Stromal cell of bone marrow (primary cell): Measurements from ENCODE around the gene DPRX.

Experiments used
- DNase-seq: peaks from one replicate; pipeline ENCODE4 v3.0.0-alpha.2; 2012; ENCODE audit warnings: low read depth

DPRX gene, protein sequence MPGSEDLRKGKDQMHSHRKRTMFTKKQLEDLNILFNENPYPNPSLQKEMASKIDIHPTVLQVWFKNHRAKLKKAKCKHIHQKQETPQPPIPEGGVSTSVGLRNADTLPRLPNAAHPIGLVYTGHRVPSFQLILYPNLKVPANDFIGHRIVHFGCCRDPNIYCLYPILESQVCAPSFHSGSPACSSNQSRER

DNA sequence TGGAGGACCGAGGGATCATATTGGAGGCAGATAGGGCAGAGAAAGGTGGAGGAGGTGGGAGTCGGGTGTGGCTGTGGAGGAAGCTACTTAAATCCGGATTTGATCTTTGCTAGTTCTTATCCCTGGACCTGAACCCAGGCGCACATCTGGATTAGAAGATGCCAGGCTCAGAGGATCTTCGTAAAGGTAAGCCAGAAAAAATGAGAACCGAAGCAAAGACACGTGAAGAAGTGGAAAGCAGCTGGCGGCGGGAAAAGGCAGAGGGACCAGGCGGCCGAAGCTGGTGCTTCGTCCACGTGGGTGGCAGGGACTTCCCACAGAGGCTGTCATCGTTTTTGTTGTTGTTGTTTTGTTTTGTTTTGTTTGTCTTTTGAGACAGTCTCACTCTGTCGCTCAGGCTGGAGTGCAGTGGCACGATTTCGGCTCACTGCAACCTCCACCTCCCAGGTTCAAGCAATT, at the start of gene DPRX:
TSS of gene DPRX (plus strand) at position 51 of the 459 bp plus-strand sequence. CDS start at position 159, 108 bp downstream.
- DNase-seq, result no peak

GRCh38 chr19:53583181-53583580, 48.6 kb upstream of the DPRX start:
- DNase-seq, result no peak

GRCh38 chr19:53586277-53586691, 45.5 kb upstream of the DPRX start:
- DNase-seq, result no peak

DNA sequence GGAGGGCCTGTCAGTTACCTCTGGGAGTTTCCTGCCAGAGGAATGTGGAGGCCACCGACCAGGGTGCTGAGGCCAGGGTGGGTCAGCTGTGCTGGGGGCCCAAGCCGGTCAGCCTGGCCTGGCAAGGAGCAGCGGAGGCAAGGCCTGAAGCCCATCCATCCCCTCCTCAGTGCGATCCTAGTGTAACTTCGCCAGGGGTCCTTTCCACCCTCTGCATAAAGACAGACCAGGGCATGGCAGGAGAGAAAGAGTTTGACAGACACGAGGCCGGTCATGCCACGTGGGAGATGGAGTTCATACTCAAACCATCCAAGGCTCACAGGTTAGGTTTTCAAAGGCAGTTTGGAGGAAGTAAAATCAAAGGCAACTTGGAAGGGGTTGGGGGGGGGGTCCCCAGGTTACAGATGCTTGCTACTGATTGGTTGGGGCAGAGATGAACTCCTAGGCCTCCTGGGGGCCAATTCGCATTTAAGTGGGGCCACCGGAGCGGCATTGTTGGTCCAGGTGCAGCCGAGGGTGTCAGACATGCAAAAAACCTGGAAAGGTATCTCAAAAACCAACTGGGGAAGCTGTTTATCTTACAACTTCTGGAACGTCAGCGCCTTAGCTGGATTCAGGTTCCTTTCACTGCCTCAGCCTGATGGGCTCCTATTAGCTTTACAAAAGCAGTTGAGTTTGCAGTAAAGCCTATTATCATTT, 36.8 kb upstream of the DPRX start:
- no peak for DNase-seq

DNA sequence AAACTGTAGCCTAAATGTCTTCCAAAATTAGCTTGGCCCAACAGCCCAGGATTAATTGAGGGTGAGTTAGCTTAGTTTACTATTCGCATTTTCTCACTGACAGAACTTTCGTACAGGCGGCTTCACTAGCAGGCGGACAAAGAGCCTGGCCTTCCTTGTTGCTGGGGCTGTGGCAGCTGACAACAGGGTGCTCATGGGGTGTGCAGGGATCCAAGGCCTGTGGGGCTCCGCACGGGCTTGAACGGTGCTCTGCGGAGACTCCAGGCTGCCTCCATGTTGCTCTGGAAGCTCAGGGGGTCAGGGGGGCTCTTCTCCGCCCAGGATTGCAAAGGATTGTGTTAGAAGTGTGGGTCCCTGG, 36.3 kb upstream of the DPRX start:
- DNase-seq, result no peak

DNA sequence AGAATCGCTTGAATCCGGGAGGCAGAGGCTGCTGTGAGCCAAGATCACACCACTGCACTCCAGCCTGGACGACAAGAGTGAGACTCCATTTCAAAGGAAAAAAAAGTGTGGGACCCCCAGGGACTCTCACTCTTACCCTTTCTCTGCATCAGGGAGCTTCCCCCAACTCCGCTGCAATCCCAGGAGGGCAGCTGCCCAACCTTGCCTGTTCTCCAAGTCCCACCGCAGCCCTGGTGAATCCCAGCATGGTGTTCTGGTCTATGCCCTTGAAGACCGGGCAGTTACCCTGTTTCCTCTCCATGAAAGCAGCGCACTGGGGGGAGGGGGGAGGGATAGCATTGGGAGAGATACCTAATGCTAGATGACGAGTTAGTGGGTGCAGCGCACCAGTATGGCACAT, 35.7 kb upstream of the DPRX start:
- DNase-seq, result no peak

- no peak for DNase-seq
These were observed 34.8 kb upstream of the DPRX start for GRCh38 chr19:53597023-53597422.

DNA sequence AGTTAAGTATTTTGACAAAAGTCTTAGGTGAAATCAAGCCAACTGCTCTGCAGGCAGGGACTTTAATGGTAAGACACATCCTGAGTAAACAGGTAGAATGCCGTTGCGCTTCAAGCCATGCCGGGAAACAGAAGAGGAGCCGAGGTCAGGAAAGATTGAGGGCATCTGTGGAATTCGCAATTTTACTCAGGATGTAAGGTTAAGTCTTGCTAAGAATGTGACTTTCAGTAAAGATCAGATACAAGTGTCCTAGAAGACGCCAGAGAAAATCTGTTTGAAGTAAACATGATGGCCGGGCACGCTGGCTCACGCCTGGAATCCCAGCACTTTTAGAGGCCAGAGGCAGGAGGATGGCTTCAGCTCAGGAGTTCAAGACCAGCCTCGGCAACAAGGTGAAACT, 33.4 kb upstream of the DPRX start:
- DNase-seq, result no peak

DNA sequence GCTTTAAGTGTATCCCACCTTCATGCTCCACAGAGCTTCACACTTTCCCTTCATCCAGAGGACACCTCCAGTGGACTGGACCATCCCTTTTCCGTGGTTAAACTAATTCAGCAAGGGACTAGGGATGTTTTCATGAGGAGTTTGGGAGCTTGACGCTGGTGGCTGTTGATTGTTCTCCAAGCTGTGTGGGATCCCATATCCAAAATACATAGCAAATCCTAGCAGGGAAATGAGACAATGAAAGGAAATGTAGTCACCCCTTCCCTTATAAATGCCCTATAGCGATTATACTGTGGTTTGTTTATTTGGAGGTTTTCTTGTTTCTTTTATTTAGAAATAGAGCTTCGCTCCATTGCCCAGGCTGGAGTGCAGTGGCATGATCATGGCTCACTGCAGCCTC, 31.6 kb upstream of the DPRX start:
- DNase-seq, result no peak

DNA sequence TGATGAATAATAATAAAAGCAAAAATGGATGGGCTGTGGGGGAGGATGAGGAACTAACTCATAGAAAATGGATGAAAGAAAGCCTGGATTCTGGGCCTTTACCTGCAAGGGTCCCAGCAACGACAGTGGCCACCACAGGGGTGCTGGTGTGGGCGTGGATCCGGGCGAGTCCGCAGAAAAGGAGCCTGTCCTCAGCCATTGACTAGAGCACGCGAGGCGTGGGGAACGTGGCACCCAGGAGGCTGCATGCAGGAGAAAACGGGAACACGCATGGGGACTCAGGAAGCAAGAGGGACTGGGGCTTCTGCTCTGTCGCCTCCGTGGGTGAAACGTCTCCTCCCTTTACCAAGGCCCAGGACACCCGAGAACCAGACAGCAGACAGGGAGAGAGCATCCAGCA, 25.8 kb upstream of the DPRX start:
- DNase-seq, result no peak

DNA sequence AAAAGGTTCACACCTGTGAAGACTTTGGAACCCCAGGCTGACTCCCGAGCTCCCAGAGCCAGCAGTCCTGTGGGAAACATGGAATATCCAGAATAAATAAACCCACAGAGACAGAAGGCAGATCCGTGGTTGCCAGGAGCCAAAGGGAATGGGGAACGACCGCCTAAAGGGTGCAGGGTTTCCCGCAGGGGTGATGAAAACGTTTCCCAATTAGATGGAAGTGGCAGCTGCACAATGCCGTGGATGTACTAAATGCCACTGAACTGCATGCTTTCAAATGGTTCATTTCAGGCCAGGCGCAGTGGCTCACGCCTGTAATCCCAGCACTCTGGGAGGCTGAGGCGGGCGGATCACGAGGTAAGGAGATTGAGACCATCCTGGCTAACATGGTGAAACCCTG, 23.4 kb upstream of the DPRX start:
- DNase-seq, result no peak

- DNase-seq, result no peak
These were observed 18.9 kb upstream of the DPRX start for GRCh38 chr19:53612762-53613526.

DNA sequence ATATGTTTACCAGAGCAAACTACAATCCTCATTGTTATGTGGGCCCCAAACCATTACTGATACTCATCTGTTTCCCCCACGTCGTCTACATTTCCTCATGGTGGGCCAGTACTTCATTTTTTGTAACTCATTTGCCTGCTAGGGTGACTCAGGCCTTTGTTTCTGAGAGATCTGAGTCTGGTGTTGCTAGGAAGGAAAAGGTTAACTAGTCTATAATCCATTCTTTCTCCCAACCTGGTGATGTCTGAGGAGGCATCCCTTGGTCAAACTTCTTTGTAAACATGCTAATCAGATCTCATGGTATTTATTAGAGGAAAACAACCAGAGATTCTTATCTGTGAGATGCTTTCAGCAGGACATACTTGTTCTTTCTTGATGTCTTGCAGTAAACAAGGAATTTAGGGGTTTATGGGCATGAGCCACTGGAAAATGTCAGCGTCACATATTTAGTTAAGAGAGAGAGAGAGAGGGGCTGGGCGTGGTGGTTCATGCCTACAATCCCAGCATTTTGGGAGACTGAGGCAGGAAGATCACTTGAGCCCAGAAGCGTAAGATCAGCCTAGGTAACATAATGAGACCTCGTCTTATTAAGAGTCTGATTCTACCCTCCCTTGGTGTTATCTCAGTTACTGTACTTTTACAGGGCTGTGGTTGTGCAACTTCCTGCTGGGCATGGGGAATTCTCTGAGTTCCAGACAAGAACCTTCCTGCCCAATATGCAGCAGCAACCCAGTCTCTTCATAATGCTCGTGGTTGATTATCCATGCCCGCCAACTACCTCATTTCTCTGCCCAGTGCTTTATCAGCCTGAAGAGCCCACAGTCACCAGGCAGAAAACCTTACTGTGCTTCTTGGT, 9.7 kb upstream of the DPRX start:
- DNase-seq, result no peak

DNA sequence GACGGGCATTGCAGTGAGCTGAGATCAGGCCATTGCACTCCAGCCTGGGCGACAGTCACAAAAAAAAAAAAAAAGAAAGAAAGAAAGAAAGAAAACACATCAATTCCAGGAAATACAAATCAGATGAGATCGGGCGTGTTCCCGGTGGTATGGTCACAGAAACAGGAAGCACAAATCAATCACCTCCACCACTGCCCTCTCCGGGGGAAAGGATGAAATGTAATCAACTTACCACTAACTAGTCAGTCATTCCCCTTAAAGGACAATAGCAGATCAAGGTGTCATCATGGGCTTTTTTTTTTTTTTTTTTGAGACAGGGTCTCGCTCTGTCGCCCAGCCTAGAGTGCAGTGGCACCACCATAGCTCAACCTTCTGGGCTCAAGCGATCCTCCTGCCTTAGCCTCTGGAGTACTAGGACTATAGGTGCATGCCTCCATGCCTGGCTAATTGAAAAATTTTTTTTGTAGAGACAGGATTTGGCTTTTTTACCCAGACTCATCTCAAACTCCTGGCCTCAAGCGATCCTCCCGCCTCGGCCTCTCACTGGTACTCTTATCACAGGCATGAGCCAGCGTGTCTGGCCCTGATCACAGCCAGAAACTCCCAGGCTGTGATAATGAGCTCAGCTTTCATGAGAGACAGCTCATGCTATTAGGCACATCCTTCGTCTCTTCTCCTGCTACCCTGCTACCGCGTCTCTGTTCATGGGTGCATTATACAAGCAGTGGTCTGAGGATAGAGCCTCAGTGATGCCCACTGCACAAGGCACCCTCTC, 6.8 kb upstream of the DPRX start:
- DNase-seq, result no peak

- no peak for DNase-seq
These were observed 5.3 kb upstream of the DPRX start for GRCh38 chr19:53626486-53626885.

DNA sequence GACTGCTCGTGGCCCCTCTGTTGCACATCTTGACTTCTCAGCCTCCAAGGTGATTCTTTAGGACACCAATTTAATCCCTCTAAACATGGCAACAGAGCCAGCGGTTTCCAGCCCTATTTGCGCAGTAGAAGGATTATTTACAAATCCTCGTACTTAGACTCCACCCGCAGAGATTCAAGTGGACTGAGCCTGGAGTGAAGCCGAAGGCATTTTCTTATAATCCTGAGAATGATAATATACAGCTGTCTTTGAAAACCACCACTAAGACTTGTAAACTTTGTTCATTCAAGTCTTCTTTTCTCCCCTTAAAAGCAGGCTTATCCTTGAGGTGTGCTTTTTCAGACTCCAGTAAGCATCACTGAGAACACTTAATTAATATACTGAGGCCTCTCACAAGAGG, 4.8 kb upstream of the DPRX start:
- DNase-seq, result no peak

GRCh38 chr19:53634768-53635167, 3.0 kb downstream of the DPRX start:
- no peak for DNase-seq

DNA sequence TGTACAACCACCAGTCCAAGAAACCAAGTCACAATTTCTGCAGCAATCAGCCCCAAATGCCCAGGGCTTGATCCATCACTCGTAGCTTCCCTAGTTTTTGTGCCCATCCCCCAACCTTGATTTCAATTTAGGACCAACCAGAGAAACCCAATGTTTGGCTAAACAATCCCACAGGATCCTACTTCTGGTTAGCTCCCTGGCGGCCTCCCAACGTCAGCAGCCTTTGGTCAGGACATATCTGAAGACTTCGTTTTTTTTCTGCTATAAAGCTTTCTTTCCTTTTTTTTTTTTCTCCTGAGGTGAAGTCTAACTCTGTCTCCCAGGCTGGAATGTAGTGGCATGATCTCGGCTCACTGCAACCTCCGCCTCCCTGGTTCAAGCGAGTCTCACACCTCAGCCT, 7.7 kb downstream of the DPRX start:
- no peak for DNase-seq

DNA sequence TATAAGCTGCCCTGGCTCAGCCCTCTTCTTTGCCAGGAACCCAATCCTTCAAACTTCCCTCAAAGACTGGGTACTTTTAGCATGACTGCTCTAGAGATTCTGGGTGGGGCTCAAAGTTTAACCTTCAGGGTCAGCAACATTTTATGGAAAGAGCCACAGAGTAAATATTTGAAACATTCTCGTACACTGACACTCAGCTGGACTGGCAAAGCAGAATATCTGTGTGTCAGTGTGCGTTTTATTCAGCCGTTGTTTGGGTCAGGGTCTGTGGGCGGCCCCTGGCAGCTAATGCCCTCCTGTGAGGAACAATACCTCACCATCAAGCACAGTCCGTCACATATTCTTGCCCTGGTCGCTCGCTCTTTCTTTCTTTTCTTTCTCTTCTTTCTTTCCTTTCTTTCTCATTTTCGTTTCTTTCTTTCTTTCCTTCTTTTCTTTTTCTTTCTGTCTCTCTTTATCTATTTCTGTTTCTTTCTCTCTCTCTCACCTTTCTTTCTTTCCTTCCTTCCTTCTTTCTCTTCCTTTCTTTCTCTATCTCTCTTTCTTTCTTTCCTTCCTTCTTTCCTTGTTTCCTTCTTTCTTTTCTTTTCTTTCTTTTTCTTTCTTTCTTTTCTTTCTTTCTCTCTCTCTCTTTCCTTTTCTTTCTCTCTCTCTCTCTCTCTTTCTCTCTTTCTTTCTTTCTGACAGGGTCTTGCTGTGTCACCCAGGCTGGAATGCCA, 10.7 kb downstream of the DPRX start:
- no peak for DNase-seq

GRCh38 chr19:53644061-53644816, 12.4 kb downstream of the DPRX start:
- no peak for DNase-seq
